Measurements from ENCODE around the gene B4GALT2.
A peak's percentile ranks its signal among the peaks of the same experiment; 100 is the strongest.

The B4GALT2 gene

GRCh38 chr1:44036409-44037139 lies 57.6 kb downstream of the B4GALT2 start:
- no peaks in the 10 kb centered on the region for H3K36me3 ChIP-seq (ENCODE audit: control insufficient read depth, insufficient read depth, low read length)
- peaks cover 34% of the 10 kb centered on the region for H3K4me1 ChIP-seq (ENCODE audit: control insufficient read depth, insufficient read depth, low read length)
- no peaks in the 10 kb centered on the region for H3K27me3 ChIP-seq (ENCODE audit: control insufficient read depth, insufficient read depth, low read length, poor library complexity, severe bottlenecking)
- WGBS, 2 experiments: 51 to 55% methylated on average over 5 of the region's 6 CpGs
- H3K9me3 ChIP-seq (ENCODE audit: control insufficient read depth, low read length): no peaks in the 10 kb centered on the region
- no peak overlapping the region for H3K4me3 ChIP-seq (ENCODE audit: insufficient read depth, low read depth, low read length)
- H3K27ac ChIP-seq (ENCODE audit: insufficient read depth, low read depth, low read length, poor library complexity, severe bottlenecking): peak overlapping the region; percentile 51

- Histone ChIP-seq H3K27ac (ENCODE audit: insufficient read depth, low read depth, low read length, poor library complexity, severe bottlenecking) (no peak overlapping the region), H3K4me3 (ENCODE audit: insufficient read depth, low read depth, low read length) (no peak overlapping the region), H3K4me1 (ENCODE audit: control insufficient read depth, insufficient read depth, low read length) (peaks cover 28% of the 10 kb centered on the region), H3K27me3 (ENCODE audit: control insufficient read depth, insufficient read depth, low read length, poor library complexity, severe bottlenecking) (no peaks in the 10 kb centered on the region), H3K9me3 (ENCODE audit: control insufficient read depth, low read length) (no peaks in the 10 kb centered on the region), H3K36me3 (ENCODE audit: control insufficient read depth, insufficient read depth, low read length) (no peaks in the 10 kb centered on the region)
- 84 to 88% methylated on average over 5 of the region's 5 CpGs for WGBS, 2 experiments
These were observed 58.1 kb downstream of the B4GALT2 start for GRCh38 chr1:44037154-44037553.

GRCh38 chr1:44038876-44039657 lies 60.1 kb downstream of the B4GALT2 start:
- Histone ChIP-seq H3K27me3 (ENCODE audit: control insufficient read depth, insufficient read depth, low read length, poor library complexity, severe bottlenecking) (no peaks in the 10 kb centered on the region), H3K4me3 (ENCODE audit: insufficient read depth, low read depth, low read length) (no peak overlapping the region), H3K9me3 (ENCODE audit: control insufficient read depth, low read length) (no peaks in the 10 kb centered on the region), H3K27ac (ENCODE audit: insufficient read depth, low read depth, low read length, poor library complexity, severe bottlenecking) (no peak overlapping the region), H3K36me3 (ENCODE audit: control insufficient read depth, insufficient read depth, low read length) (no peaks in the 10 kb centered on the region), H3K4me1 (ENCODE audit: control insufficient read depth, insufficient read depth, low read length) (peaks cover 18% of the 10 kb centered on the region)
- WGBS, 2 experiments: 82 to 89% methylated on average over 2 of the region's 2 CpGs

- 88 to 96% methylated on average over 2 of the region's 2 CpGs for WGBS, 2 experiments
- no peak overlapping the region for H3K4me3 ChIP-seq (ENCODE audit: insufficient read depth, low read depth, low read length)
- no peaks in the 10 kb centered on the region for H3K27me3 ChIP-seq (ENCODE audit: control insufficient read depth, insufficient read depth, low read length, poor library complexity, severe bottlenecking)
- no peaks in the 10 kb centered on the region for H3K36me3 ChIP-seq (ENCODE audit: control insufficient read depth, insufficient read depth, low read length)
- H3K4me1 ChIP-seq (ENCODE audit: control insufficient read depth, insufficient read depth, low read length): peaks cover 17% of the 10 kb centered on the region
- H3K27ac ChIP-seq (ENCODE audit: insufficient read depth, low read depth, low read length, poor library complexity, severe bottlenecking): no peak overlapping the region
- H3K9me3 ChIP-seq (ENCODE audit: control insufficient read depth, low read length): no peaks in the 10 kb centered on the region
These were observed 61.4 kb downstream of the B4GALT2 start for GRCh38 chr1:44040418-44040817.

Data from ectodermal cell (in vitro differentiated cells).